CD4-positive, alpha-beta T cell treated with Interleukin-2 at 100 ng/mL for 4 hours (primary cell): ENCODE results near the gene ADGRF3.
"Not testable (repeated sequence)": the region's sequence is repeated elsewhere in the genome, so short reads cannot be mapped to it uniquely, and the experiment has no call there.

ENCODE experiments used
- DNase-seq: peaks from one replicate; pipeline ENCODE4 v3.0.0-alpha.2; 2020; ENCODE audit warnings: low spot score

The ADGRF3 gene

GRCh38 chr2:26316845-26317244 is 29.7 kb downstream of the ADGRF3 start:
- DNase-seq: no peak

GRCh38 chr2:26316041-26316440 is 30.5 kb downstream of the ADGRF3 start:
- no peak for DNase-seq

- no peak for DNase-seq
Measured at GRCh38 chr2:26314243-26314642, 32.3 kb downstream of the ADGRF3 start.

- DNase-seq: no peak
Measured at GRCh38 chr2:26313446-26313845, 33.1 kb downstream of the ADGRF3 start.

- no peak for DNase-seq
Measured at GRCh38 chr2:26312471-26312870, 34.1 kb downstream of the ADGRF3 start.

GRCh38 chr2:26309921-26310320 is 36.7 kb downstream of the ADGRF3 start:
- no peak for DNase-seq

GRCh38 chr2:26305540-26305939 is 41.0 kb downstream of the ADGRF3 start:
- no peak for DNase-seq

GRCh38 chr2:26305094-26305493 is 41.5 kb downstream of the ADGRF3 start:
- not testable (repeated sequence) for DNase-seq

- DNase-seq: no peak
Measured at GRCh38 chr2:26302846-26303245, 43.7 kb downstream of the ADGRF3 start.

- DNase-seq: peak; percentile 18
Measured at GRCh38 chr2:26300234-26300925, 46.2 kb downstream of the ADGRF3 start.

- peak; percentile 25 for DNase-seq
Measured at GRCh38 chr2:26299471-26300101, 47.0 kb downstream of the ADGRF3 start.

GRCh38 chr2:26298638-26299393 is 47.8 kb downstream of the ADGRF3 start:
- peak; percentile 24 for DNase-seq

- DNase-seq: no peak
Measured at GRCh38 chr2:26298286-26298637, 48.3 kb downstream of the ADGRF3 start.

GRCh38 chr2:26297061-26297460 is 49.5 kb downstream of the ADGRF3 start:
- no peak for DNase-seq

- no peak for DNase-seq
Measured at GRCh38 chr2:26295511-26295910, 51.1 kb downstream of the ADGRF3 start.

- no peak for DNase-seq
Measured at GRCh38 chr2:26292646-26293045, 53.9 kb downstream of the ADGRF3 start.

GRCh38 chr2:26290001-26290400 is 56.6 kb downstream of the ADGRF3 start:
- no peak for DNase-seq

- DNase-seq: no peak
Measured at GRCh38 chr2:26285931-26286330, 60.7 kb downstream of the ADGRF3 start.

- no peak for DNase-seq
Measured at GRCh38 chr2:26284132-26284531, 62.5 kb downstream of the ADGRF3 start.

GRCh38 chr2:26283606-26284005 is 63.0 kb downstream of the ADGRF3 start:
- DNase-seq: no peak

GRCh38 chr2:26281226-26281625 is 65.4 kb downstream of the ADGRF3 start:
- DNase-seq: no peak

GRCh38 chr2:26279886-26280285 is 66.7 kb downstream of the ADGRF3 start:
- no peak for DNase-seq
